NCI-H2227 (cell line): Measurements from ENCODE around the gene DTD2.
"Not testable (repeated sequence)": the region's sequence is repeated elsewhere in the genome, so short reads cannot be mapped to it uniquely, and the experiment has no call there.

Experiments used
- DNase-seq: peaks from one replicate; lab custom pipeline; 2025; ENCODE audit not compliant: unreplicated experiment; lab: John Stamatoyannopoulos, UW

Gene DTD2

DNA sequence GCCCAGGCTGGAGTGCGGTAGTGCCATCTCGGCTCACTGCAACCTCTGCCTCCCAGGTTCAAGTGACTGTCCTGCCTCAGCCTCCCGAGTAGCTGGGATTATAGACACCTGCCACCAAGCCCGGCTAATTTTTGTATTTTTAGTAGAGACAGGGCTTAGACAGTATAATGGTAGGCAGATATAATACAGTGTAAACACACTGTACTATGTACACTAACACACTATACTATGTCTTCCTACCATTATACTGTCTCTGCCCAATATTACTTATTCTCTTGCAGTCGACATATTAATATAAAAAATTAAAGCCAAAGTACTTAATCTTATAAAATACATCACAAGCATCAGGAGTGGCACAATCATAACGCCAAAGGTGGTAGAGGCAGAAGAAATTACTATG lies 15.0 kb downstream of the DTD2 start:
- no peak for DNase-seq

DNA sequence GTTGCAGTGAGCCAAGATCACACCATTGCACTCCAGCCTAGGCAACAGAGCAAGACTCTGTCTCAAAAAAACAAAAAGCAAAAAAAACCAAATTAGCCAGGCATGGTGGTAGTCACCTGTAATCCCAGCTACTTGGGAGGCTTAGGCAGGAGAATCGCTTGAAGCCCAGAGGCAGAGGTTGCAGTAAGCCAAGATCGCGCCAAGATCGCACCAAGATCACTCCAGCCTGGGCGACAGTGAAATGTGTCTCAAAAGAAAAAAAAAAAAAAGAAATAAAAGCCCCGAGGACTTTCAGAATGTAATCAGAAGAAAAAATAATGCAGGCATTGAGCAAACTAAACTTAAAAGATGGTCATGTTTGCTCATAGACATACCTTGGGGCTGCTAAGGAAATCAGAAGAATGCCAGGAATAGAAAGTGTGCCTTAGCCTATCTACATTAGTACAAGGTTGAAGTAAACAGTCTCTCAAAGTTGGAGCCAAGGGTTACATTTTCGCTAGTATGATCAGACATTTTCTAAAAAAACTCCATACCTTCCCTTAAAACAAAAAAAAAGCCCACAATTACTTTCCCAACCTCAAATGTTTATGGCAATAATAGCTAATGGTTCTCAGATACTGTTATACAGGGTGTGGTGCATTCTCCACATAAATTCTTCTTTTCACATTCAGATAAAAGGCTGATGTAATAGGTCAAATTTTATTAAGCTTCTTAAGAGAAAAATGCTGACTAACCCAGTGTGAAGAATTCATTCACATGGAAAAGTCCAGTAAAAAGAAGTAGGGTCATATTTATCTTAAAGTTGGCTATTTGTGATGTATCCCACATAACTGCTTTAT lies 15.8 kb downstream of the DTD2 start:
- DNase-seq: no peak

DNA sequence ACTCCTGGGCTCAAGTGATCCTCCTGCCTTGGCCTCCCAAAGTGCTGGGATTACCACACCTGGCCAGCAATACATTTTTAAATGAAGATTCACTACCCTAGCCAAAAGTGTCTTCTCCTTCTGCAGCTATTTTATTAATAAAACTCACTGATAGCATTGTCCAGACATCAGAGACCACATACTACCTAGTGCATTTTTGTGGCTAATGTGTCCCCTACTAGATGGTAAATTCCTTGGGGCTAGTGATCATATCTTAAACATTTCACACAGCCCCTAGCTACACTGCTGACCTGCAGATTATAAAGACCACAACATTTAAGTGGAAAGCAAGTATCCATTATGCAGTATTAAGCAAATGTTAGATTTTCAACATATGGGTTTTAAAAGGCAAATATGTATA lies 17.0 kb downstream of the DTD2 start:
- no peak for DNase-seq

DNA sequence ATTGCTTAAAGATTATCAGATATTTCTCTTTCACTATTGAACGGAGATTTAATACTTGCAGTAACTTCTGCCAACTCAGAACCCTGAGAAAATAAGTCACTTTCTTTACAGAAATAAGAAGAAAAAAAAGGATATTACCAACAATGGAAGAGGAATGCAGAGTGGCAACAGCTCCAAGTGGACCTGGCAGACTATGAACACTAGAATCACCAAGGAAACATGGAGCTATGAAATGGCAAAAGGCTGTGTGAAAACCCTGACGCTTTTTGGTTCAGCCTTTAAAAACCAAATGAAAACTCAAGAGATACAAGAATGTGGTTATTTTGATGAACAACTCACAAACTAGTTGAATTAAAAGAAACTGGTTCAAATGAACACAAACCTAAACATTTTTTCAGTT lies 17.7 kb downstream of the DTD2 start:
- no peak for DNase-seq

DNA sequence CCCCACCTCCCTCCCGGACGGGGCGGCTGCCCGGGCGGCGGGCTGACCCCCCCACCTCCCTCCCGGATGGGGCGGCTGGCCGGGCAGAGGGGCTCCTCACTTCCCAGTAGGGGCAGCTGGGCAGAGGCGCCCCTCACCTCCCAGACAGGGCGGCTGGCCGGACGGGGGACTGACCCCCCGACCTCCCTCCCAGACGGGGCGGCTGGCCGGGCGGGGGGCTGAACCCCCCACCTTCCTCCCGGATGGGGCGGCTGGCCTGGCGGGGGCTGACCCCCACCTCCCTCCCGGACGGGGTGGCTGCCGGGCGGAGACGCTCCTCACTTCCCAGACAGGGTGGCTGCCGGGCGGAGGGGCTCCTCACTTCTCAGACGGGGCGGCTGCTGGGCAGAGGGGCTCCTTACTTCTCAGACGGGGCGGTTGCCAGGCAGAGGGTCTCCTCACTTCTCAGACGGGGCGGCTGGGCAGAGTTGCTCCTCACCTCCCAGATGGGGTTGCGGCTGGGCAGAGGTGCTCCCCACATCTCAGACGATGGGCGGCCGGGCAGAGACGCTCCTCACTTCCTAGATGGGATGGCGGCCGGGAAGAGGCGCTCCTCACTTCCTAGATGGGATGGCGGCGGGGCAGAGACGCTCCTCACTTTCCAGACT lies 20.1 kb downstream of the DTD2 start:
- not testable (repeated sequence) for DNase-seq

DNA sequence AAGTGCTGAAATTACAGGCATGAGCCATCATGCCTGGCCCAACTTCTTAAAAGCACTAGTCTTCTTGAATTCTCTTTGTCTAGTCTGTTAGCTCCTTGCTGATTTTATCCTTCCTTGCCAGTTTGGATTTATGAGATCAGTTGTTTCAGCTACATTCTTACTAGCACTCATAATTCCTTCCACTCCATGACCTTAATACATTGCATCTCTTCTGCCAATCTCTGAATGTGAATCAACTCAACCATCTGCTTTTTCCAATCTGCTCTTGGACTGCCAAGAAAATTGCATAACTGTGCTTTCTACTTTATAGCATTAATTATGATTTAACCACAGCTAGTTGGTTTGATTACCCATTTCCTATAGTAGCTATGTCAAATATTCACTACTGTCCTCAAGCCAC lies 22.0 kb downstream of the DTD2 start:
- DNase-seq: no peak

DNA sequence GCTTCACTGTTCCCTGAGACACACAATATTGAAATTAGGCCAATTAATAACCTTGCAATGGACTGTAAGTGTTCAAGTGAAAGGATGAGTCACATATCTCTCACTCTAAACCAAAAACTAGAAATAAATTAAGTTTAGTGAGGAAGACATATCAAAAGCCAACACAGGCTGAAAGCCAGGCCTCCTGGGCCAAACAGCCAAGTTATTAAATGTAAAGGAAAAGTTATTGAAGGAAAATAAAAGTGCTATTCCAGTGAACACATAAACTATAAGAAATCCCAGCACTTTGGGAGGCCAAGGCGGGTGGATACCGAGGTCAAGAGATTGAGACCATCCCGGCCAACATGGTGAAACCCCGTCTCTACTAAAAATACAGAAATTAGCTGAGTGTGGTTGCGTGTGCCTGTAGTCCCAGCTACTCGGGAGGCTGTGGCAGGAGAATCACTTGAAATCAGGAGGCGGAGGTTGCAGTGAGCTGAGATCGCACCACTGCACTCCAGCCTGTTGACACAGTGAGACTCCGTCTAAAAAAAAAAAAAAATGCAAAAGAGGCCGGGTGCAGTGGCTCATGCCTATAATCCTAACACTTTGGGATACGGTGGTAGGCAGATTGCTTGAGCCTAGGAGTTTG lies 26.6 kb downstream of the DTD2 start:
- DNase-seq: no peak

DNA sequence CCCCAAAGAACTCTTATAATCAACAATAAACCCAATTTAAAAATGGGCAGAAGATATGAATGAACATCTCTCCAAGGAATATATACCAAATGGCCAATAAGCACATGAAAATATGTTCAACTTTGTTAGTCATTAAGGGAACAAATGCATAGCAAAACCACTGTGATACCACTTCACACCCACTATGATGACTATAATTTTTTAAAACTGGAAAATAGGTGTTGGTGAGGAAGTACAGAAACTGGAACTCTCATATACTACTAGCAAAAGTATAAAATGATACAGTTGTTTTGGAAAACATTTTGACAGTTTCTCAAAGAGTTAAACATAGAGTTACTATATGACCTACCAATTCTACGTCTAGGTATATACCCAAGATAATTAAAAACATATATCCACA lies 27.5 kb downstream of the DTD2 start:
- DNase-seq: no peak

DNA sequence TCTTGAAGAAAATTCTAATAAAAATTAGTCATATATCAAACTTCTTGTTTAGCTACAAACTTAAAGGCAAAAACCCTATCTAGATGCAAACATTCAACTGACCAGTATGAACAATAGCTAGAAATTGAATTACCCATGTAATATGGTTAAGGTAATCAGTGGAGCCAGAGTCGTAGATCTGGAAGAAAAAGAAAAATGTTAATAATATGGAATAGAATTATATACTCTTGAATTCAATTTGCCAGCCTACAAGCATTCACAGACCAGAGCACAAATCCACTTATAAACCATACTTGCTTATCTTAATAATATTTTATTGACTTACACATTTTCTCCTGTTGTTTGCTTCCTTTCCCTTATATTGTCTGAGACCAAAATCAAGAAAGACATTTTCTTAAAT lies 29.3 kb downstream of the DTD2 start:
- no peak for DNase-seq

DNA sequence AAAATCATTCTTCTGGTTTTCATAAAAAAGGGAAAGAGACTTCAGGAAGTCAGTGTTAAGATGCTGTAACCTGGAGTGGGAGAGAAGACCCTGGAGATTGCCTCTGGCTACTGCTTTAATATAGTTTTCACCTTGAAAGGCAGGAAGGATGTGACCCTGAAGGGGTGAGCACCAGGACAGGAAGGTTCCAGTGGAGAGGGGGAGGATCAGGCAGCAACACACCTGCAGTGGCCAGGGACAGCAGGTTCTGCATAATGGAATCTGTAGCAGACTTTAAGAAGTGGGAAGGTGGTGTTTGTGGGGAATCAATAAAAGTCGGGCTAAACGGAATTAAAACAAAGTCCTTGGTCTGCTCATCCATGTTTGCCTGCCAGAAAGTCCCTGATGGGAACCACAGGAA lies 30.6 kb downstream of the DTD2 start:
- no peak for DNase-seq

DNA sequence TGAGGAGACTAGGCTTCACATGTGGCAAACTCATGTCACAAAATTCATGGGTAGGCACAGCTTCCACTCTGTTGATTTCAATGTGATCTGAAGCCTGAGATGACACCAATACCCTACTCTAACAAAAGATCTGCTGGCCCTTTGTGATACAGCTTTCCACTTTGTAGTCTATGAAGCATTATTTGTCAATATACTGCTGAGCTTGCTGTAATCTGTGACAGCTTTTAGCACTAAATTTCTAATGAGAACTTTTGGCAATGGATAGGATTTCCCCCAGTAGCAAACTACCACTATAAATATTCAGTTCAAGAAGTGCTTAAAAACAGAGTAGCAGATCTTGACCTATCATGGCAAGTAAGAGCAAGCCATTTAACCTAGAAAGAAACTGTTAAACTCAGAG lies 31.4 kb downstream of the DTD2 start:
- no peak for DNase-seq

DNA sequence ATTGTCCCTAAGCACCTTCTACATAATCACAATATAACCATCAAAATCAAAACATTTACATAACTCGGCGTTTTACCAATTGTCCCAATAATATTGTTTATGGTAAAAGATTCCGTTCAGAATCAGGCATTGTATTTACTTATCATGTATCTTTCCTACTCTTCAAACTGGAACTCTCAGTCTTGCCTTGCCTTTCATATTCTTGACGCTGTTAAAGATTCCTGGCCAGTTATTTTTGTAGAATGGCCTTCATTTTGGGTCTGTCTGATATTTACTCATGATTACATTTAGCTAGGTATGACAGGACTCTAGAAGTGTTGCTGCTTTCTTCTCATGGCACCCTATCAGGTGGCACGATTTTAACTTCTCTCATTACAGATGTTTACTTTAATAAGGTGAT lies 36.1 kb downstream of the DTD2 start:
- no peak for DNase-seq

DNA sequence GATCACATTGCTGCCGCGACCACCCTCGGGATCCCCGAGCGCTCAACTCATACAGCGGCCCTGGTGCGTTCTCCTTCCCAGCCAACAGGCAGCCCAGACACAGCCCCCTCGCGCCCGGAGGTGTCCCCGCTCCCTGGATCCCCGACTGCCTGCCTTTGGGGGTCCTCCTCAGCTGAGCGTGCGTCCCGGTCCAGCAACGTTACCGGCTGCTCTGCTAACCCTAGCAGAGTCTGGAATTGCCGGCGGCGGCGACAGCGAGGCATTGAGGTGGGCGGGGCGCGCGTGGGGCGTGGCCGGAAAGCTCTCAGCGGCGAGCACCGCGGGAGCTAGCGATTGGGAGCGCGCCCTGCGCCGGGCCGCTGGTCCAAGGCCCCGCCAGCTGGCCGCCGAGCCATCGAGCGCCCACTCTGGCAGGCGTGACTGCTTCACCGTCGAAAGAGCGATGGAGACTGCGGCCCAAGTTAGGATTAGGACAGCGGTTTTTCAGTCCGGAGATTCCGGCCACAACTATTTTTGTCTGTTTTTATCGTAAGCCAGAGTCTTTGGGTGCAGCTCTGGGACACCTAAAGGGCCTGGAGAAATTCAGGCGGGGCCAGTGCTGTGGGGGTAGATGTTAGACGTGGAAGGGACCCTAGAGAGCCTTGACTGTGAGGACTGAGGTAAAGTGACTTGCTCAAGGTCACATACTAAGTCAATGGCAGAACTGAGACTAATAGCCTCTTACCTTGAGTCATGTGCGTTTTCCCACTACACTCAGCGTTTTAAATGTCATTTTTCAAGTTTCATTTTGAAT lies 36.8 kb downstream of the DTD2 start, which contains the start of gene HEATR5A:
Gene HEATR5A (minus strand): TSS at position 232 of the 793 bp plus-strand sequence. CDS start 17,575 bp downstream, outside the sequence.
- peak; percentile 96 for DNase-seq

DNA sequence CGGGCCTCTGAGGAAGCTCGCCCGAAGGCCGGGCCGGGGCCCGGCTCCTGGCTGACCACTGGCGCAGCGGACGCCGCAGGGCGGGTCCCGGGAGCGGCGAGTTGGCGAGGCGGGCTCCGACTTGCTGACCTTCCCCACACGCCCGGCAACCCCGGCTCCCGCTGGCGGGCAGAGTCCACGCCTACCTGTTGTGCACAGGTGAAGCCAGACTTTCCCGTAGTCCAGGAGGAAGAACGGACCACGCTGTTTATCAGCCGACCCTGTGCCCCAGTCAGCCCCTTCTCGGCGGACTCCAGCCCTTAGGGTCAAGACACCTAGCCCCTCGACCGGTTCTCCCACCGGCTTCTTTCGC lies 37.4 kb downstream of the DTD2 start:
- DNase-seq: peak; percentile 44

DNA sequence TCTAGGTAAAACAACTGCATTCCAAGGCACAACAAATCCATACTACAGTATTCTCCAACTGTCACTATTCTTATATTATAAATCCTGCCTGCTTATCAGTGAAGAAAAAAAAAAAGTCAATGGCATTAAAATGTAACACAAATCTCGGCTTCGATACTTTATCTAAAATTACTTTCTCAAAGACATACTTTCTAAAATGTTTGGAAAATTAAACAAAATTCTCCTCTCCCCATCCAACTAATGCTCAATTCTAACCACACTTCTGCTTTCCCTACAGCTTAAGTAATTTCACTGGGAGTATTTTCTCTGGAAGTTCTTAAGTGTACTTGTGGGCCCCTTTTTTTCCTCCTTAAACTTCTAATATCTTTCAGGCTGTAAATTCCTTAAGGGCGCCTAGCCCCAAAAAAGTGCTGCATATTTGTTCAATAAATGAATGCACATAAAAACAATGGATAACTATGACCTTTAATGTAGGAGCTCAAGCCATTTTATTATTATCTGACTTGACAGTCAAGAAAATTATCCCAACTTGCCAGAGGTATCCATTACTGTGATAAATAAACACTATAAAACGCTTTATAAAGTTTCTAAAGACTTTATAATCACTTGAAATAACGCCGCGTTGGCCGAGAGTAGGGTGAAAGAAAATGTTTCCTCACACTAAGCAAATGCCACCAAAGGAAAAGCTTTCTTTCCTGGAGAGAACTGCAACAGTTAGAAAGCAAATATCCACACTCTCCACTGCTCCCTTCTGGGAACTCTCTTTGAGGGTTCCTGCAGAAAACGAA lies 37.9 kb downstream of the DTD2 start:
- DNase-seq: no peak

DNA sequence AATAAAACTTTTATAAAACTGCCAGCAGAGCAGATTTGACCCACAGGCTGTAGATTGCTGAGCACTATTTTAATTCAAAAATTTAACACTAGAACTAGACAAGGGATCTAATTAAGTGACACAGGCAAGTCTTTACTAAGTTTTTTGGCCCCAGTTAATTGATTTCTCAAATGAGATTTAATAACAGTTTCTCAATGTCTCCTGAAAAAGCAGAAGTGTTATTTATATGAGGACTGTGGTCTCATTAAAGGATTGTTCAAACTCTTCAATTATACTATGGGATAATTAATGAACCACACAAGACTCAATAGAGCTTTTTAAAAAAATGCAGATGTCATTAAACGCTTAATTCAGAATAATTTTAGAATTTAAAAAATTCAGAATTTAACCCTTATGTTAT lies 38.9 kb downstream of the DTD2 start:
- no peak for DNase-seq

DNA sequence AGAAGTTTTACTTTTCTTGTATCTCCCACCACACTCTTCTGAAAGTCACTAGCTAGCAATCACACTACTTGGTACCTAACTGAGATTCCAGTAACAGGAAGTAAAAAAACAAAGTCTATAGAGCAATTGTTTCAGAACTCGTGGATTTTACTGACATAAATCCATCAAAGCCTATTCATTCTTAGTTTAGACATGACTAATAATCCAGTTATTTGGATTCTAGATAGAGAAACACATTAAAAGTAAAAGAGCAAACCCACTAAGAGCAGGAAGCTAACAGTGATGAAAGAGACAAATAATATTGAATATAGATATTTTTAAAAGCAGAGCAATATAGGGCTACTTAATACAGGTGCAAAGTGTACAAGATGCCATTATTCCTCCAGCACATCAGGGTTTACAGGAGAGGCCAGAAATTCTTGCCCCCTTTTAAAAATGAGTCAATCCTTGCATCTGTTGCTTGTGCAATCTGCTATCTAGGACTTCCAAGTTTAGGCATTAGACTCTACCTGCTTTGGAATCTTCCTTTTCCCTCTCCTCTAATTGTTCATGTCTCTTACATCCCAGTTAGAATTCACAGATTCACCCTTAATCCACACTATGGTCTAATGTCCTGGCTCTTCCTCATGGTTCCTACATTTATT lies 43.0 kb downstream of the DTD2 start:
- no peak for DNase-seq

DNA sequence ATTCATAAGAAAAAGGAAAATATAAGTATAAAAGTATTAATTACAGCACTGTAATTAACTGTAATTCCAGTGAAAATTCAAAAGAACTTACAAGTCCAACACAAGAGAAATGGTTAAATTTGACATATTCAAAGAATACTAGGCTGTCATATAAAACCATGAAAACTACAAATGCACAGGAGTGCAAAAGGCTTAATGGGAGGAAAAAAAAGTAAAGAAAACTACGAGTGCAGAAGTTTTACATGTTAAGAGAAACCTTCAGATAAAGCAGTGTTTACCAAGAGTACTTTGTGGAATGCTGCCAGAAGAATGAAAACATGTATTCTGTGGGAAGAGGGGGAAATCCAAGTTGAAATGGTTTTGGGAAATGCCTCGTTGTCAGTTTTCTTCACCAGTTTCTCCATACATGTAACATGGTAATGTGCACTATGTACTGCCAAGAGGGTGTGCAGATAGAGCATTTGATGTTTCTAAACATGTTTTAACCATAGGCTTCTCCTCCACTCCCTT lies 46.0 kb downstream of the DTD2 start:
- DNase-seq: no peak

DNA sequence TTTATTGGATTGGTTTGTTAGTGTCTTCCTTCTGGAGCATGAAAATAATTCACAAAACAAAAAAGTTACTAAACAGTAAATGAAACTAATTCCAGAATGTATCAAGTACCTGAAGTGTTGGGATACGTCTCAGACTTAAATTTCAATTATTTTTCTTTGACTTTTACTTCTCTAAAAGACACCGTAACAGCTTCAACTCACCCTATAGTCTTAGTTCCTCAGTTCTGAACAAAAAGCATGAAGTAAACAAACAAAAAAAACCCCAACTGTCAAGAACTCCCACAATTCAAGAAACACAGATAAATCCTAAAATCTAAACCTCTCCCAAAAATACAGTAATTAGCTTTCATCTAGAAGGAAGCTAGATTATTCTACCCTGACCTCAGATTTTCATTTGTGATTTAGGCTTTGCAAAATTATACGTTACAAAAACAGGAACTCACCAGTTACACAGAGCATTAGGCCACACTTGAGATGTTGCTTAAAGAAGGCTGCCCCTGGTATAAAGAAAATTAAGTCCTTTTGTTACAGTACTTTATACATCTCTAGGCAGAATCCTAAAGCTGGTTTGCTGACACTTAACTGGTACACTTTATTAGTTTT lies 47.2 kb downstream of the DTD2 start:
- peak; percentile 36 for DNase-seq

DNA sequence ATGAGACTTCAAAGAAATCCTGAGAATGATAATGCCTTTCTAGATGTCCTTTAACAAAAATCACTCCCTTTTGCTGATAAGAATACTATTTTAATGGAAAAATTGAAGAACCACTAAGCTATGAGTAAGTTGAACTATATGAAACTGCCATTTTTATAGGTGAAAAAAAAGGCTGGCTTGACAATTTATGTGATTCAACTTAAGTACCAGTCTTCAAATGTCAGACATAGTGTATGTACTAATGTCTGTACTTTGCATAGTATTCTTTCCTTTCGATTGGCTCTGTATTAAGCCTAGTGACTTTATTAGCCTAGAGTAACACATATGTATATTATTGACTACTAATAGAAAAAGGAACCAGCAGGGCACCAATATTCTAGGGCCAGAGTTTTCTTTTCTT lies 48.9 kb downstream of the DTD2 start:
- no peak for DNase-seq
